Neutrophil (primary cell): ENCODE data around the gene ATP11A.
"Not testable (repeated sequence)": the region's sequence is repeated elsewhere in the genome, so short reads cannot be mapped to it uniquely, and the experiment has no call there.

ENCODE experiments used
- H3K27ac ChIP-seq: fragments of 200-600 bp; sonication (generic); 2 replicates; pipeline ENCODE4 v1.5.1; 2016; ENCODE audit warnings: mild to moderate bottlenecking, moderate library complexity
- H3K27me3 ChIP-seq: fragments of 200-600 bp; sonication (generic); 2 replicates; pipeline ENCODE4 v1.6.0; 2016; ENCODE audit warnings: mild to moderate bottlenecking
- H3K36me3 ChIP-seq: fragments of 200-600 bp; sonication (generic); 2 replicates; pipeline ENCODE4 v1.5.1; 2017
- H3K4me1 ChIP-seq, 2 experiments: fragments of 200-600 bp in 1 of 2; sonication (generic) in 1 of 2; 1 replicate in 1 of 2; 2 replicates in 1 of 2; pipeline versions ENCODE4 v1.5.1 to v1.6.1; 2013 to 2016; ENCODE audit warnings: low read depth in 1 of 2, low read length in 1 of 2, mild to moderate bottlenecking in 1 of 2, moderate library complexity in 1 of 2; ENCODE audit not compliant: control insufficient read depth in 1 of 2, insufficient read depth in 1 of 2
- H3K4me3 ChIP-seq, 2 experiments: fragments of 200-600 bp in 1 of 2; sonication (generic) in 1 of 2; 1 replicate in 1 of 2; 2 replicates in 1 of 2; pipeline ENCODE4 v1.5.1; 2013 to 2016; ENCODE audit warnings: low read depth in 1 of 2, low read length in 1 of 2, mild to moderate bottlenecking in 1 of 2, moderate library complexity in 1 of 2
- H3K9me3 ChIP-seq: fragments of 200-600 bp; sonication (generic); 2 replicates; pipeline ENCODE4 v1.5.1; 2016
- TF ChIP-seq, protein P1 (sequence below): fragments of 200-600 bp; sonication (generic); IDR thresholded peaks from 2 replicates; pipeline ENCODE4 v1.5.1; 2016; ENCODE audit warnings: antibody characterized with exemption

ATP11A gene

GRCh38 chr13:112793545-112794445 lies 104.0 kb downstream of the ATP11A start:
- H3K4me1 ChIP-seq = no peaks in the 10 kb centered on the region
- H3K9me3 ChIP-seq = no peaks in the 10 kb centered on the region
- TF ChIP-seq, protein P1, sequence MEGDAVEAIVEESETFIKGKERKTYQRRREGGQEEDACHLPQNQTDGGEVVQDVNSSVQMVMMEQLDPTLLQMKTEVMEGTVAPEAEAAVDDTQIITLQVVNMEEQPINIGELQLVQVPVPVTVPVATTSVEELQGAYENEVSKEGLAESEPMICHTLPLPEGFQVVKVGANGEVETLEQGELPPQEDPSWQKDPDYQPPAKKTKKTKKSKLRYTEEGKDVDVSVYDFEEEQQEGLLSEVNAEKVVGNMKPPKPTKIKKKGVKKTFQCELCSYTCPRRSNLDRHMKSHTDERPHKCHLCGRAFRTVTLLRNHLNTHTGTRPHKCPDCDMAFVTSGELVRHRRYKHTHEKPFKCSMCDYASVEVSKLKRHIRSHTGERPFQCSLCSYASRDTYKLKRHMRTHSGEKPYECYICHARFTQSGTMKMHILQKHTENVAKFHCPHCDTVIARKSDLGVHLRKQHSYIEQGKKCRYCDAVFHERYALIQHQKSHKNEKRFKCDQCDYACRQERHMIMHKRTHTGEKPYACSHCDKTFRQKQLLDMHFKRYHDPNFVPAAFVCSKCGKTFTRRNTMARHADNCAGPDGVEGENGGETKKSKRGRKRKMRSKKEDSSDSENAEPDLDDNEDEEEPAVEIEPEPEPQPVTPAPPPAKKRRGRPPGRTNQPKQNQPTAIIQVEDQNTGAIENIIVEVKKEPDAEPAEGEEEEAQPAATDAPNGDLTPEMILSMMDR = no peak
- H3K4me3 ChIP-seq = no peak overlapping the region
- H3K27ac ChIP-seq = no peak overlapping the region
- H3K36me3 ChIP-seq = peaks cover 45% of the 10 kb centered on the region
- no peaks in the 10 kb centered on the region for H3K27me3 ChIP-seq

GRCh38 chr13:112795277-112795676 lies 105.4 kb downstream of the ATP11A start:
- Histone ChIP-seq H3K27me3 (no peaks in the 10 kb centered on the region), H3K27ac (no peak overlapping the region), H3K36me3 (peaks cover 31% of the 10 kb centered on the region), H3K4me1 (no peaks in the 10 kb centered on the region), H3K9me3 (no peaks in the 10 kb centered on the region), H3K4me3 (no peak overlapping the region)
- TF ChIP-seq, protein P1 = no peak

DNA sequence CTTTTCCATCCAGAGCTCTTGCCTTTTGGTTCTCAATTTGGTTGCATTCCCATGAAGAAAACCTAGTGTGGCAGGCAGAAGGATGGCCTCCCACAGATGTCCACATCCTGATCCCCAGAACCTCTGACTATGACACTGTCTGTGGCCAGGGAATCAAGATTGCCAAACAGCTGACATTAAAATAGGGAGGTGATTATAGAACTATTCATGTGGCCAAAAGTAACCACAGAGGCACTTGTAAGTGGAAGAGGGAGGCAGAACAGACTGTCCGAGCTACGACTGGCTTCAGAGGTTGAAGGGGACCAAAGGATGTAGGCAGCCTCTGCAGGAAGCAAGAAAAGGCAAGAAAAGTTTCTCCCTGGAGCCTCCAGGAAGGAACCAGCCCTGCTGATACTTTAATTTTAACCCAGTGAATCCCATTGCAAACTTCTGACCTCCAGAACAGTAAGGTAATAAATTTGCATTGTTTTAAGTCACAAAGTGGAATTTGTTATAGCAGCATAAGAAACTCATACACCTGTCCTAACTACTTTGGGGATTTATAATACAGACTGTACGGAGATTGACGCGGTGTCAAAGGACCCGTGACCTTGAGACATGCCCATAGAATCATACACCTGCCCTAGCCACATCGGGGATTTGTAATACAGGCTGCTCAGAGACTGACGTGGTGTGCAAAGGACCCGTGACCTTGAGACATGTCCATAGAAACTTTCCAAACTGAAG lies 106.5 kb downstream of the ATP11A start:
- H3K4me1 ChIP-seq = no peaks in the 10 kb centered on the region
- TF ChIP-seq, protein P1 = no peak
- H3K9me3 ChIP-seq = no peaks in the 10 kb centered on the region
- no peak overlapping the region for H3K27ac ChIP-seq
- peaks cover 20% of the 10 kb centered on the region for H3K36me3 ChIP-seq
- no peaks in the 10 kb centered on the region for H3K27me3 ChIP-seq
- no peak overlapping the region for H3K4me3 ChIP-seq

DNA sequence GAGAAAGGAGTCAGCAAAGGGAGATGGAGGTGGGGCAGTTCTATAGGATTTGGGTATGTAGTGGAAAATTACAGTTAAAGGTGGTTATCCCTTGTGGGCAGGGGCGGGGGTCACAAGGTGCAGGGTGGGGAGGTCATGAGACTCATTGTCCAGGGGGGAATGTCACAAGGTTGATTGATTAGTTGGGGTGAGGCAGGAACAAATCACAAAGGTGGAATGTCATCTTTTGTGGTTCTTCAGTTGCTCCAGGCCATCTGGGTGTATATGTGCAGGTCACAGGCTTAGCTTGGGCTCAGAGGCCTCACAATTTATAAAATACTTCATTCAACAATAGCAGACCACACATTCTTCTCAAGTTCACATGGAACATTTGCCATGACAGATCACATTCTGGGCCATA lies 109.6 kb downstream of the ATP11A start:
- Histone ChIP-seq H3K4me3 (no peak overlapping the region), H3K27me3 (no peaks in the 10 kb centered on the region), H3K36me3 (peaks cover 4% of the 10 kb centered on the region), H3K9me3 (no peaks in the 10 kb centered on the region), H3K4me1 (peaks cover 0 to 12% of the 10 kb centered on the region in 2 experiments), H3K27ac (no peak overlapping the region)
- TF ChIP-seq, protein P1 = no peak

DNA sequence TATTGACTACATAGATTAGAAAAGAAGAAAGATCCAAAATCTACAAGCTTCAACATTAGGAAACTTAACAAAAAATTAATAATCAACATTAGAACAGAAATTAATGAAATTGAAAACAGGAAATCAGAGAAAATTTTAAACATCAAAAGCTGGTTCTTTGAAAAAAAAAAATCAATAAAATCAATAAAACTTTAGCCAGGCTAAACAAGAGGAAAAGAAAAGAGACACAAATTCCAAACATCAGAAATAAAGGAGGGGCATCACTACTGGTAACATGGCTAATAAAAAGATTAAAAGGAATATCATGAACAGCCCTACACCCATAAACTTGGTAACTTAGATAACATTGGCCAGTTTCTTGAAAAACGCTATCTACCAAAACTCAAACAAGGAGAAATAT lies 110.2 kb downstream of the ATP11A start:
- Histone ChIP-seq H3K27ac (no peak overlapping the region), H3K9me3 (no peaks in the 10 kb centered on the region), H3K27me3 (no peaks in the 10 kb centered on the region), H3K4me1 (peaks cover 0 to 12% of the 10 kb centered on the region in 2 experiments), H3K36me3 (peaks cover 7% of the 10 kb centered on the region), H3K4me3 (no peak overlapping the region)
- TF ChIP-seq, protein P1 = no peak

GRCh38 chr13:112800807-112801206 lies 111.0 kb downstream of the ATP11A start:
- Histone ChIP-seq H3K36me3 (peaks cover 11% of the 10 kb centered on the region), H3K4me1 (peaks cover 0 to 12% of the 10 kb centered on the region in 2 experiments)
- H3K27ac ChIP-seq, H3K9me3 ChIP-seq, H3K27me3 ChIP-seq, H3K4me3 ChIP-seq: not testable (repeated sequence)
